HG03196 (cell line): Measurements from ENCODE around the gene GLYATL1B.
"Not testable (repeated sequence)": the region's sequence is repeated elsewhere in the genome, so short reads cannot be mapped to it uniquely, and the experiment has no call there.

Experiments
- ATAC-seq: cut with Tn5 transposase; IDR thresholded peaks from one replicate; pipeline ENCODE4 v1.9.1; 2021; ENCODE audit not compliant: unreplicated experiment

The GLYATL1B gene

GRCh38 chr11:59086007-59086406 lies at the start of gene GLYATL1B:
TSS of gene GLYATL1B (plus strand) at chr11:59086307. CDS start at chr11:59086307, 0 bp downstream.
- ATAC-seq = not testable (repeated sequence)

DNA sequence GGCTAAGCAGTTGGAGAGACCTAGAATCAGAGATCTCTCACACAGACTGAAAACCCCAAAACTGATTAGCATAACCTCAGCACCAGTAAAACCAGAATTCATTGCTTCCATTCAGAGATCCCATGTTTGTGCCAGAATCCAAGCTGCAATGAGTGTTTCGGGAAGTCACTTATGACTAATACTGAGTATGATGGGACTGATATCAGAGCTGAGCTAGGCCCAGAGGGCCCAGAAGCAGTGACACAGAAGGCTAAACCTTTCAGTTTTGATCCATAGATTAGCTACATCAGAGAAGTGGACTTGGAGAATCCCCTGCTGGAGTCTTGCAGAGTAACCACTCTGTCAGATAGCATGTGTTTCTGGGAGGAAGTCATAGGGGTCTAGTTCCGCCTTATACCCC lies 49.6 kb upstream of the GLYATL1B start:
- ATAC-seq = not testable (repeated sequence)

DNA sequence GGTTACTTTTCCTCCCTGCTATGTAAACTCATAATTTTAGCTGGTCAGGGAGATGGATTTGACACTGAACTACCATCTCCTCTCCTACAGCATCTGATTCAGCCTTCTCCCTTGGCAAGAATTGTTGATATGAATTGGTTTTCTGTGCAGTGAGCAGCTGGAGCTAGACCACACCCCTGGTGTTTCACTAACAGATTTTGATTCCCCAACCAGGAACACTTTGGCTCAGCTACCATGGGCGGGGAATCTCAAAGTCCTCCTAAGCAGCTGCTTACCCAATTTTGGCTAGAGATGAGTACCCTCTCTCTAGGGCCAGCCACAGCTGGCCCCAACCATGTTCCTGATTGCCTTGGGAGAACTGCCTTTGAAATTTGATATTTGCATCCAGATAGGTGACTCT lies 48.7 kb upstream of the GLYATL1B start:
- ATAC-seq = not testable (repeated sequence)

DNA sequence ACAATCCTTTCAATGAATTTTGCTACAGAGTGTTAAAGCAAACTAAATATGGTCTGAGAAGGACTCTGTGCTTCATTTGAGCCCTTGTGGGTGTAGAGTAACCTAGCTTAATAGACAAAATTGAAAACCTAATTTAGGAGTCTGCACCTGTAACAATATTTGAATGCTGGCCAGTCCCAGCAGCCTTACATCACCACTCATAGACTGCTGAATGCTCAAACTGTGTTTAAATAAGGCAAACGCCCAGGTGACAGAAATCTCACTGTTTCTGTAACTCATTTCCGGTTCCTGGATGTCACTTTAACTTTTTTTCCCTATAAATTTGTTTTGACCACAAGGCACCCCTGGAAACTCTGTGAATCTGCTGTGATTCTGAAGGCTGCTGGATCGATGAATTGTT lies 45.5 kb upstream of the GLYATL1B start:
- ATAC-seq = no peak

DNA sequence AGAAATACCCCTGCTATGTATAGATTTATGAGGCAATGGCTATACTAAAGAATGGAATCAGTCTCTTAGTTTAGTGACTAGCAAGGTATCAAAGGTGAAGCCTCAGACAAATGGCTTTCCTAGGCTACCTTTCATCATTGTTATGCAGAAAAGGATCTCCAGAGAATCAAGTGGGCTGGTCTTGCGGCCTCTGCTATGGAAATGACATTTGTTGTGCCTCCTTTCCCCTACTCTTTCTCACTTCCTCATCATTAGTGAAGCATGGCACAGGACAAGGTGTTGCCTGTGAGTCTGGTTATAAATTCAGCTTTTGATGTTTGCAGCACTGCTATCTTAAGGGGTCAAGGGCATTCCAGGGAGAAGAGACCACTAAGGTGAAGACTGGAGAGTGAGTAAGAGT lies 34.7 kb upstream of the GLYATL1B start:
- not testable (repeated sequence) for ATAC-seq

GRCh38 chr11:59052355-59052754 lies 33.8 kb upstream of the GLYATL1B start:
- not testable (repeated sequence) for ATAC-seq

- no peak for ATAC-seq
Measured at GRCh38 chr11:59053387-59053786, 32.7 kb upstream of the GLYATL1B start.

DNA sequence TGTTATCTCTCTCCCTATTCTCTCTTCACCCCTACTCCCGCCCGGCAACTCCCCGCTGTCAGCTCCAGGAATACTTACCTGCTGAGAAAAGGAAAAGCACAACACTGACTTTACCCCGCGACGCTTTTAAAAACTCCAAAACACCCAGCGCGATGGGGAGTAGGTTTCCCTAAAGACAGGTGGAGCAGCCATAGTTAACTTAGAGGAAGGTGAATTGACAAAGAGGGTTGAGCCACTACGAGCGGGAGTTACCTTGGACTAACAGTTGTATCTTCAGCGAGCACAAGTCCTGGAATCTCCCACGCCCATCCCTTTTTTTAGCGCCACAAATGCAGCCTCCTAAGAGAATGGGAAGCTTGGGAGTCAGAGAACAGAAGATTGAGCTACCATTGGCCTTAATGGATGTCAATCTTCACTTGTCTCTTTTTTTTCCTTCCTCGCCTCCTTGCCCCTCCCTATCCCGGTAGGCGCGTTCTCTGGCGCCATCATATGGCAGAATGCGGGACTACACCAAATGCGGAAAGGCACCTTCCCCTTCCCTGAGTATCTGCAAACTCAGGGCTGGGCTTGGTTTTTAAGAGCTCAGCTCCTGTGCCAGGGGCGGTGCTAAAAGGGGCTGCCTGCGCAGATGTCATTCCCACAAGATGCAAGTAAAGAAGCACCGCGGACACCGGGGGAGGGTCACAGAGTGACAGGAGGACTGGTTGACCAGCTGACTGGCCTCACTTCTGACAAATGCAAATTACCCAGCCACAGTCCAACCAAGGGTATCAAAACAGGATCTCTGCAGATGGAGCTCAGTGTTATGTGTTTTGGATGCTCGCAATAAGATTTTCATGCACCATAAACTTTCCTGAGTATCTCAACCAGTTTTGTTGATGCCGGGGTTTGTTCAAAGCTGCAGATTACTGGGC lies 27.7 kb upstream of the GLYATL1B start:
- peak; percentile 89 for ATAC-seq

- ATAC-seq = not testable (repeated sequence)
Measured at GRCh38 chr11:59060096-59060495, 26.0 kb upstream of the GLYATL1B start.

DNA sequence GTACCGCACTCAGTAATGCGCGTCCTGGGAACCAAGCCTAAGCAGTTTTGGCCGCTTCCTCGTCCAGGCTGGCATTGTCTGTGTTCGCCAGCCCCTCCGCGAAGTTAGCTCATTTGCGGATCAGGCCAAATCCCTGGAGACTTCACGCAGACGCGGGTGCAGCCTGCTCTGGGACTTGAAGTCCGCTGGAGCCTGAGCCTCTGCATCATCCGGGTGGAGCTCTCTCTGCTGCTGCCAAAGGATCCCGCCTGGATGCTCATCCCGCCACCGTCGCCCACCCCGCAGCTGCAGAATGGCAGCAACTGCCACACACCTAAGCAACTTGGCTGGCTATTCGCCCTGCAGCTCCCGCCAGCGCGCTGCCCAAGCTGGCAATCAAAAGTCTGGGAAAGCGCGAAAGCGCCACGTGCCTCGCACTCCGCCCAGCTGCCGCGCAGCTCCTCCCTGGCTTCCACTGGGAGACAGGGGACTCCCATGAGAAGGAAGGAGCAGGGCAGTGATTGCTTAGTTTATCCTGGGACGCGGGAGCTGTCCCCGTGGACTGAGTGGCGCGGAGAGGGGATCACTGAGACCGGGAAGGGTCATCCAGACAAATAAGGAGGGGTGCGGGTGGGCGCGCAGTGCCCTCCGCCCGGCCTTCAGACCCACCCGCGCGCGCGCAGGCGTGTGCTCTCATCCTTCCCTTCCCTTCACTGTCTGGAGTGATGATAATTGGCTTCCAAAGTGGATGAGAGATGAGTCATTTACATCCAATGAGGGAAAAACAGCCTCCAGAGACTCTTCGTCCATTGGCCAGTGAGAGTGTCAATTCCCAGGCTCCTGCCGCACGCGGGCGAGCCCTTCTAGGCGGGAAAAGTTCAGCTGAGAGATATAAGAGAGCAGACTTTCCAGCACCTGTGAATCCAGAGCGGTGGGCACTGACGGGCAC lies 23.2 kb upstream of the GLYATL1B start:
- no peak for ATAC-seq

DNA sequence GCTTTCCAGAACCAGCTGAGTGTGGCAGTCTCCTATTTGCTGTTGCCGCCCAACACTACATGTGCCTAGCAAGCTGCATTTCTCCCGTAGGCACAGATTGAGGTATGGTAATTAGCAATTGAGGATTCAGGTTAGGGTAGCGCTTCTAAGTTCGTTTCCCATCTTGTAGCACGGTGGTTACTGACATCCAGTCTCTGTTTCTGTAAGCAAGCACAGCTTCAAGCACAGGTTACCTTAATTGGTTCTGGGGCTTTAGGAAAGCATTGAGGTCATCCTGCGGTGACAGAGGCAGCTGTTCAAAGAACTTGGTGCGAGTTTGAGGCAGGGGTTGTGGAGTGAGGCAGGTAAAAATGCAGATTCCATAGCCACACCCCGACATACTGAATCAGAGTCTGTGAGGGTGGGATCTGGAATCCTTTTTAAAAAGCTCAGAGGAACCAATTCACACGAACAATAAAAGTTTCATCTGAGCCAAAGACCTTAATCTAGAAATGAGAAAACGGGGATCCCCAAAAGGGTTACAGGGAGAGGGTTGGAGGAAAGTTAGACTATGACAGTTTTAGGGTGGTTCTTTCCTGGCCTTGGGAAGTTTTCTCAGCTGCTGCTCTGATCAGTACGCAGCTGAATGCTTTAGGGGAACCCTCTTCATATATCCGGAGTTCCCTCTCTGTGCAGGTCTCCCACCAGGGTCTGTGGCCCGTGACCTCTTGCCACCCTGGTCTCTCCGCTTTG lies 21.9 kb upstream of the GLYATL1B start:
- not testable (repeated sequence) for ATAC-seq

DNA sequence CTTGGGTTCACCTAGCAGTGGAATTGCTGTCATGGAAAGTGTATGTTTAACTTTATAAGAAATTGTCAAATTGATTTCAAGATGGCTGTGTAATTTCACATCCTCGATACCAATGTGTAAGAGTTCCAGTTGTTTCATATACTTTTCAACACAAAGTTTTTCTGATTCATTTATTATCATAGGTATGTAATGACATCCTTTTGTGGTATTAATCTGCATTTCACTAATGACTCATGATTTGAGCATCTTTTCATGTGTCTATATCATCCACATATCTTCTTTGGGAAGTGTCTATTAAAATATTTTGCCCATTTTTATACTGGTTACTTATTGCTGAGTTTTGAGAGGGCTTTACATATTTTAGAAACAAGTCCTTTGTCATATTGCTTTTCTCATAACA lies 17.0 kb upstream of the GLYATL1B start:
- no peak for ATAC-seq

DNA sequence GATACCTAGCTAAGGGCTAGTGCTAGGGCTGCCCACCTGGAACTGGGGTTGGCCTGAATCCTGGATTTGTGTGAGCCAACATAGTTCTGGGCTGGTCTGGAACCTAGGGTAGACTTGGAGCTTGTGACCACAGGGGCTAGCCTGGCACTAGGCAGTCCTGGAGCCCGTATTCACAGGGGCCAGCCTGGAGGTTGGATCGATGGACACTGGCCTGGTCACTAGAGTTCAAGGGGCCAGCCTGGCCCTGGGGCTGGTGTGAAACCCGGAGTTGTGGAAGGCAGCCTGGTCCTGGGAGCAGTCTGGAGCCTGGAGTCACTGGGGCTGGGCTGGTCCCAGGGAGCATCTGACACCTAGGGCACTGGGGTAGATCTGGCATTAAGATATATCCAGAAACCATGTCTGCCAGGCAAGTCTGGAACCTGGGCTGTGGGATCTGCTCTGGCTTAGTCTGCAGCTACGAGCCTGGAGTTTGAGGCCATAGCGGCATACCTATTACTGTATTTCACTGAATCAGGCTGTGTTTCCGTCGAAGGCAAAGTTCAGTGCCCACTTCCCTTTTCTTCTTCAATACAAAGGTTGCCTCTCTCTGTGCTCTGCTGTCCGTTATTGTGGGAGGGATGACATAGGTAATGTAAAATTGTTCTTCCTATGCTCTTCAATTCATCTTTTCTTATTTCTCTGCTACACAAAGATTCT lies 9.1 kb upstream of the GLYATL1B start:
- peak; percentile 80 for ATAC-seq

GRCh38 chr11:59078435-59078834 lies 7.7 kb upstream of the GLYATL1B start:
- no peak for ATAC-seq

DNA sequence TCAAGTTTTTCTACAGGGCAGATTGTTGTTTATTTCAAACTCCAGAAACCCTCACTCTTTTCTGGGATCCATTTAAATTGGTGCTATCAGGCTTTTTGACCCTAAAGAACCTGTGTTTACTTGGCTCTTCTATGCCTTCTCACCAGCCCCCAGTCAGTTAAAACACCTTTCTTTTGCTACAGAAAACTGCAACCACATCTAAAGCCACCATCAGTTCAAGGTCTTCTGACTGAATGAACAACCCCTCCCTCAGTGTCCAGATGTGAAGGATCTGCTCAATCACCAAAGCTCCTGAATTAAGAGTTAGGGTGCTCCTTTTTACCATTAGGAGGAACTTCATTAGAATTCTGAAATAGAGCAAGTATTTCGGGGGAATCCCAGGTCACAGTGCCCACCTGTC lies 7.0 kb upstream of the GLYATL1B start:
- ATAC-seq = no peak

DNA sequence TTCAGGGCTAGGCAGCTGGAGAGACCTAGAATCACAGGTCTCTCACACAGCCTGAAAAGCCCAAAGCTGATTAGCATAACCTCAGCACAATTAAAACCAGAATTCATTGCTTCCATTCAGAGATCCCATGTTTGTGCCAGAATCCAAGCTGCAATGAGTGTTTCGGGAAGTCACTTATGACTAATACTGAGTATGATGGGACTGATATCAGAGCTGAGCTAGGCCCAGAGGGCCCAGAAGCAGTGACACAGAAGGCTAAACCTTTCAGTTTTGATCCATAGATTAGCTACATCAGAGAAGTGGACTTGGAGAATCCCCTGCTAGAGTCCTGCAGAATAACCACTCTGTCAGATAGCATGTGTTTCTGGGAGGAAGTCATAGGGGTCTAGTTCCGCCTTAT lies 5.7 kb upstream of the GLYATL1B start:
- not testable (repeated sequence) for ATAC-seq

GRCh38 chr11:59081430-59082020 lies 4.6 kb upstream of the GLYATL1B start:
- not testable (repeated sequence) for ATAC-seq

DNA sequence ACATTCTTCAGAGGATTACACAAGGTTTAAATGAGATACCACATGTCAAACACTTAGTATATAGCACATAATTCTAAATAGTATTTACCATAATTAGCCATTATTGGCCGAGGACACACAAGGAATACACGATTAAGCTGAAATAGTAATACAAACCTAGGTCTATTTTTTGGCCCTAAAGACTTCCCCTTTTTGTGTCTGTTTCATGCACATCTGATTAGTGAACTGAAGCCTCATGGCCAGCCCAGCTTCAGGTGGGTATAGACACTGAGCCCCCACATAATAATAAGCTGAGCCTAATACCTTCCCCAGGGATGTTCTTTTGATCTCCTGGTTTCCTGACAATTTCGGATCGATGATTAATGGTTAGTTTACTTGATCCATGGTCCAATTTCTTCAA lies 2.1 kb downstream of the GLYATL1B start:
- no peak for ATAC-seq

DNA sequence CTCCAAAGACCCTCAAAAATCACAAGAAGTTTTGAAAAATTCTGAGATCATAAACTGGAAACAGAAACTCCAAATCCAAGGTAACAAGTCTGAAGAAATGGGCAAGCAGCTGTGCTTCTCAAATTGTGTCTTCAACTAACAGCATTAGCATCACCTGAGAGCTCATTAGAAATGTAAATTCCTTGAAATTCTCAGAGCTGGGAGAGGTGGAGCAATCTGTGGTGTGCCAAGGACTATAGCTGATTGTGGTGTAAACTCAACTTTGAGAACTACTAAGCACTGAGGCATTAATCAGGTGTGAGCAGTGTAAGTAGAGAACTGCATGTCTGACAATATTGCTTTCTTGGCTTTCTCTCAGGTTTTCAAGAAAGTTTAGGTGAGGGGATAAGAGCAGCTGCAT lies 7.5 kb downstream of the GLYATL1B start:
- not testable (repeated sequence) for ATAC-seq

DNA sequence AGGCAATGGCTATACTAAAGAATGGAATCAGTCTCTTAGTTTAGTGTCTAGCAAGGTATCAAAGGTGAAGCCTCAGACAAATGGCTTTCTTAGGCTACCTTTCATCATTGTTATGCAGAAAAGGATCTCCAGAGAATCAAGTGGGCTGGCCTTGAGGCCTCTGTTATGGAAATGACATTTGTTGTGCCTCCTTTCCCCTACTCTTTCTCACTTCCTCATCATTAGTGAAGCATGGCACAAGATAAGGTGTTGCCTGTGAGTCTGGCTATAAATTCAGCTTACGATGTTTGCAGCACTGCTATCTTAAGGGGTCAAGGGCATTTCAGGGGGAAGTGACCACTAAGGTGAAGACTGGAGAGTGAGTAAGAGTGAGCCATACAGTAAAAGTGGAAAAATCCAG lies 9.1 kb downstream of the GLYATL1B start:
- ATAC-seq = peak; percentile 77
